ENCODE measurements around the gene WDR72.
A peak's percentile ranks its signal among the peaks of the same experiment; 100 is the strongest.
"Not testable (repeated sequence)": the region's sequence is repeated elsewhere in the genome, so short reads cannot be mapped to it uniquely, and the experiment has no call there.

The WDR72 gene

DNA sequence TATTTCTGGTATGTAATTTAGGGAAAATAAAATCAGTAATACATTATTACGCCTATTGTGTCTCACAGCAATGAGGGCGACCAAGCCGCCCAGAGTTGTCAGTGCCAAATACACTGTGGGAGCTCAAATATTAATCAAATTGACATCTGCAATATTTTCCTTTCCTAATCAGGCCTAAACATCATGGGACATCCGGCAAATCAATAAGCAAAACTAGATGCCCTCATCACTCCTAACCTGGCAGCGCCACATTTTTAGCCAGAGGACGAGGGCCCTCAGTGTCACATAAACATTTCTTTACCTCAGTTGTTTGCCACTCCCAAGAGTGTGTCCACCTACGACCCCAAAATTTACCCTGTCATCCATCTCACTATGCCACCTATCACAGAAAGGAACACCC is 64.1 kb downstream of the WDR72 start:
- no peak for DNase-seq

DNA sequence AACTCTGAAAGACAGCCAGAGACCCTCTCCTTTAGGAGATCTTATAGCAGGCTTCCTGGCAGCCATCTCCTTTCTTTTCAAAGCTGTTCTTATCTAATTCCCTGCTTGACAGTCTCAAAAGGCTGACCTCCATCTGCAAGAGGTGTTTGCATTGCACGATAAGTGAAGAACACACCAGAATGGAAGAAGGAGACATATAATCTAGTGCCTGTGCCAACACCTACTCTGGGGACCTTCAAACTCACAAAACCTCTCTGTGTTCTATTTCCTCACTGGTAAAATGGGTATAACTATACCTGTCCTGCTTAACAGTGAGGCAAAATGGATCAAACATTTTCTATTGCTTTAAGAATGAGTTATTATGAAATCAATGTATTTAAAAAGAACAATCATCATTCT is 65.0 kb downstream of the WDR72 start:
- no peak for DNase-seq

DNA sequence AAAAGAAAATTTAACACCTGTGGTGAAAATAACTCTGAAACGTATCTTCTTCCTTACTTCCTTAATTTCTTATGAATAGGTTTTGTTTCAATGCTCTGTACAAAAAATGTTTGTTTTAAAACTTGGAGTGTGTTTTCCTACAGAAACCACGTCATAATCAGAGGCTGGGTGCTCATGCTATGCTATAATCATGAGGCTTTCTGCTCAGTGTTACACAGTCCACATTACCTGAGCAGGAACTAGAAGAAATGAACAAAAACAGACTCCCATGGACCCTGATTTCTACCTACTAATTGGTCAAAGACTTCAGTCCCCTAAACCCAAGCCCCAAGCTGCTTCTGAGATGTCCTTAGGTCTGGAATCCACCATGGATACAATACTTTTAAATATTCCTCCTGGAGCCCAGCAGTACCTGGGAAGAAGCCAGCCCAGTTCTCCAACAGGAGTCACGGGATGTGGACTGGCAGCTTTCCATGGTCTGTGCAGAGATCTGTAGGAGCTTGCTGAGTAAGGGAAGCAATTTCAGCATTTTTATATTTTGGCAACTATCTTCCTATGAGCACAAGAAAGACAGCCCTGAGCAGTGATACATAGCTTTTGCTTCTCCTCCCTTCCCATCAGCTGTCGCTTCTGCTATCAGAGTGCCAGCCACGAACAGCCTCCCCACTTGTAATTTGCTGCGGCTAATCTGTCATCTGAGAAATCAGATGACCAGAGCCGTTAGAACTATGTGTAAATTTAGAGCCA is 65.6 kb downstream of the WDR72 start:
- DNase-seq = peak; percentile 62

DNA sequence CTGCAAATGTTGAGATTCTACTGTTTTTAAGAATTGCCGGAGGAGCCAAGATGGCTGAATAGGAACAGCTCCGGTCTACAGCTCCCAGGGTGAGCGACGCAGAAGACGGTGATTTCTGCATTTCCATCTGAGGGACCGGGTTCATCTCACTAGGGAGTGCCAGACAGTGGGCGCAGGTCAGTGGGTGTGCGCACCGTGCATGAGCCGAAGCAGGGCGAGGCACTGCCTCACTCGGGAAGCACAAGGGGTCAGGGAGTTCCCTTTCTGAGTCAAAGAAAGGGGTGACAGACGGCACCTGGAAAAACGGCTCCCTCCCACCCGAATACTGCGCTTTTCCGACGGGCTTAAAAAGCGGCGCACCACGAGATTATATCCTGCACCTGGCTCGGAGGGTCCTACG is 75.3 kb downstream of the WDR72 start:
- DNase-seq = not testable (repeated sequence)

DNA sequence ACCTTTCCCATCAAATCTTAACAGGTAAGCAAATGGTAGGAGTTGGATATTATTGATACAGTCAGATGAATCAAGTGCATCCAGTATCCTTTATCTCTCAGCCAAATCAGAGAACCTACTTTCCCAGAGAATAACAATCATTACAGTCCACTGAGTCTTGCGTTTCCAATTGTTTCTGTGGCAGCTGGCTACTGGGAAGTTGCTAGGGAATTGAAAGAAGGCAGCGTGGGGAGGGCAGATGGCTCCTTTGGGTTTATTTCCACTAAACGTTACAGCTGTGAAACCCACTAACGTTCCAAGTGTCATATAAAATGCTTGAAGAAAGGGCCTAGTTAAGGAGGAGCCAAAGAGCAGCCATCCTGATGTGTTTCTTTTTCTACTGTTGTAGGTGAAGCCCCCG is 78.4 kb downstream of the WDR72 start:
- no peak for DNase-seq

DNA sequence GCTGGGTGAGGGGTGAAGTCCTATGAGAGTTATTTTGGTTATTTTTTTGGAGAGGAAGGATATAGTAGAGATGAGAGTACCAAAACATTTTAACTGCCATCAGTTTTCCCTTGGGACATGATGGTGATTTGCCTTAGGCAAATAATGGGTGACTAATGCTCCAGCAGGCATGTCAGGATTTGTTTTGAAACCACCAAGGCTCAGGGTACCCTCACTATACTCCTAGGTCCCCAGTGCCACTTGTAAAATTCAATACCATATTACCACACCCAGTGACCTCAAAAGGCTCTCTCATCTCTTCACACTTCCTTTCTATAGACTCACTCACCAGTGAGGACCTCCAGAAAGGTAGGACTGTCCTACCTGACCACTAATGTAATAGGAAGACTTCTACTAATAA is 83.6 kb downstream of the WDR72 start:
- DNase-seq = no peak

DNA sequence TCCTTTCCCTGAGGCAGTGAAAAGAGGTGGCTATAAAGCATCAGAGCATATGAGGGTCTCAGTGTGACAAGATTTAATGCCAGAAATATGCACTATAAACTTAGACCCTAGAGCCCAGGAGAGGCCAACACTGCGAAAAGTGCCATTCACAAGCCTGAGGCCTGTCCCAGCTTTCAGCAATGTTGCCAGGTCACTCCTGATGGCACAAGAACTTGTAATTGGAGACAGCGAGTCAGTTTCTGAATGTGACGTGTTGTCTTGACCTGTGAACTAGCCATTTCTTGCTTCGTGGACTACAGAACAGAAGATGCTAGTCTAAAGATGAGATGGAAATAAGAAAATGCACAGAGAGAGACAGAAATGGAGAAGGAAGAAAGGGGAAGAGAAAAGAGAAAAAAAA is 87.9 kb downstream of the WDR72 start:
- DNase-seq = no peak

DNA sequence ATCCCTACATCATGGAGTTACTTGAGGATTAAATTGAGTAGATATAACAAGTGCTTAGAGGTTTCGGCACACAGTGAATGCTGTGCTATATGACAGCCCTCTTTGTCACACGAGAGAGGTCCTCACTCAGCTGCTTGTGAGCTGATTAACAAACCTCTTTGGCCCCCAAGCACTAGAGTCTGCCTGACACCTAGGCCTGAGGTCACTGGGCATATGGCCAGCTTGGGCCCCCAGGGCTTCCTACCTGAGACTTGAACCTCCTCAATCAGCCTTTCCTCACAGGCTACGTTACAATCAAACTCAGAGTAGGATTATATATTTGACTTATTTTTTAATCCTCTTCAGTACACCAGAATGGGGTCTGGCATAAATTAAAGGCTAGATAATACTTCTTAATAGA is 88.8 kb downstream of the WDR72 start:
- DNase-seq = no peak

DNA sequence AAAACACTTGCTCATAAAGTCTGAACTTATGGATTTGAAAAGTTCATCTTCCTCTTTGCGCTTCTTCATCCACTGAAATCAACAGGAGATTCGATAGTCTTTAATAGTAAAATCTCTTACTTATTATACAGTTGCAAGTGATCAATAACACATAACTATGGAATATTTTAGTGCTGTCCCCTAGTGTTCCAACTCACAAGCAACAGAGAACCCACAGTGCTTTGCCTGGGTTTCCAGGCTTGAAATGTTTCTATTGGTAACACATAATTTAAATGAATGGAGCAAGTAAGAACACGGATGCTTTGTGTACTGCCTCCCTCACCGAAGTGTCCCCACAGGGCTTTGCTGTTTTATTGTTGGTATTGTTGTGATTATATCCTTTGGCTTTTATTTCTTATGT is 93.5 kb downstream of the WDR72 start:
- DNase-seq = no peak

DNA sequence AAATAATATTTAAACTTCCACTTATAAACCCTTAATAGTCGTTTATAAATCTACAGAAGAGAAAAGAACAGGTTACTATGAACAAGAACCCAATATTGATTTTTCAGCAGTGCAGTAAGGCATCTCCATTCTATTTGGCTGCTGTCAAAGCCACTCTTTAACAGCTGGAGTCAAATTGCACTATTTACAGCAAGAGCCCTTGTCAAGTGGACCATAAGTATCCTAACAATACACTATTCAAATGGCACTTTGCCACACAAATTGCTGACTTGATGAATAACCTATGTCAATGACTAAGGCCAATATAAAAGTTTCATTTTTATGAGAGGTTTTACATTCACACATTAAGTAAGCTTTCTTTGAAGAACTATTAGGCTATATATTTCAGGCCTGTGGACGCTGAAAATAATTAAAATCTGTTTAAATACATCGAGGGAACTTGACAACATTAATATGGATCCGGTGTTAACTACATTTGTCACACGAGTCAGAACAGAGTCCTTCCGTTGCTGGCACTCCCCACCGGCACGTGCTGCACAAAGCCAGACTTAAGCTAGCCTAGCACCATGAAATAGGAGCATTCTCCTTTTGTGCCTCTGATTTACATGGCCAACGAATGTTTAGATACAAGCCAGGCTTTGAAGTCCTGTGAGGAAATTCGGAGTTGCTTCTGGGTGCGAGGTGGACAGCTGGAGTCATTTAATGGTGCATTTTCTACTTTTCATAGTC is 100.5 kb downstream of the WDR72 start:
- no peak for DNase-seq

DNA sequence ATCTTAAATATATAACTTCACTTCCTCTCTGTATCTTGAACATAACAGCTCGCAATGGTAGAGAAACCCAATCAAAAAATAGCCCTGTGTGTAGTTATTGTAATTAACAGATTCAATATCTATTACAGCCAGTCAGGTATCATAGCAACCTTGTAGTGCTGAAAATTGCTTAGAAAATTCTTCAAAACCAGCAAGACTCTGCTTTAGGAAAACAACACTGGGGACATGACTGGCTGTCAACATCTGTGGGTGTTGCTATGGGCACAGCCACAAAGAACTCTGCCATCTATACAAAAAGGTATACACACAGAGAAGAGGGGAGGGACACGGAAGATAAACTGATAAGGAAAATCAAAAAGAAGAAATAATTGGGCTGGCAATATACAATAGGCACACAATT is 101.2 kb downstream of the WDR72 start:
- no peak for DNase-seq

DNA sequence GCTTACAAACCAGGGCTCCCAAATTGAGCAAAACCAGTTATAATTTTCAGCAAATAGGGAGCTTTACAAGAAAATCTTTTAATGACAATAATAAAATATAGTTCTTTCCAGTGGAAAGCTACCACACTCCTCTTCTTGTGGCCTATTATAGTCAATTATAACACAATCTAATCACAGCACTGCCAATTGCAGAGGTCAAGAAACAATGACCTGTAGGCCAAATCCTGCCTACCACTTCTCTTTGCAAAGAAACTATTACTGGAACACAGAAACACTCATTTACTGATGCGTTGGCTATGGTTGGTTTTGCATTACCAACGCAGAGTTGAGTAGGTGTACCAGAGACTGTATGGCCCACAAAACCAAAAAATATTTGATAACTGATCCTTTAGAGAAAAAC is 110.5 kb downstream of the WDR72 start:
- DNase-seq = no peak

DNA sequence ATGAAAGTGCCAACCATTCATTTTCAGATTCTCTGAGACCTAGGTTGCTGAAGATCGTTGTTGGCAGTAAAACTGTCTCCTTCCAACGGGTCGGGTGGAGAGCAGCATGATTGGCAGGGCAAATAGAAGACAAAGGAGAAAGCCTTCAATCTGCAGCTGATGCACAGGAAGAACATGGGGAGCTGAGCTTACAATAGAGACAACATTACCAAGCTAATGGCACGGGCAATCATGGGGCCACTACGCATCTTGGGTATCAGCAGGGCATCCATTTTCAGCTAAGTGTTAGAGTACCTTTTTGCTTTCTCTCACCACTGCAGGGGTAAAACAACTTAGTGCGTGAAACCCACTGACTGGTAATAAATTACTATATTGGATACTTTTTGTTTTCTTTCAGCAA is 114.8 kb downstream of the WDR72 start:
- no peak for DNase-seq

DNA sequence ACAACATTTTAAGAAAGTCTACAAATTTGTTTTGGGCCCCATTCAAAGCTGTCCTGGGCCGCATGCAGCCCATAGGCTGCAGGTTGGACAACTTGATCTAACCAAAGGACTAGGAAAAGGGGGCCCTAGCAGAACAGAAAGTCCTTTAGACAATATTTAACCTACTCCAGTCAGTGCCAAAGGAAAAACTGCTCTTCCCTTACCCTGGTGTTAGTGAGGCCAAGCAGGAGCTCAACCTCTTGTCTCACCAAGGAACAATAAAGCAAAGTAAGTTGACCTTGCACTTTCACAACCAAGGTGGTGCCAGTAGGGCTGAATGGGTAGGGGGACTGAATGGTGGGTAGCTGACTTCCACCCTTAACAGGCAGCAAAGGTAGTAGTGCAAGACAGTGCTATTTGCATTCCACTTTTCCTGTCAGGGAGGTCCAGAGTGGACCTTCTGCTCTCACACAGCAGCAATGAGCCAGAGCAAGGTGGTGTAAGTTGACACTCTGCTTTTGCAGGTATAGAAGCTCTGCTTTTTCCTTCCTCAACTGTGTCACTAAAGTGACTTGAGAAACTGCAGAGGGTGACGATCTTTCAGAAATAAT is 124.9 kb downstream of the WDR72 start:
- no peak for DNase-seq

DNA sequence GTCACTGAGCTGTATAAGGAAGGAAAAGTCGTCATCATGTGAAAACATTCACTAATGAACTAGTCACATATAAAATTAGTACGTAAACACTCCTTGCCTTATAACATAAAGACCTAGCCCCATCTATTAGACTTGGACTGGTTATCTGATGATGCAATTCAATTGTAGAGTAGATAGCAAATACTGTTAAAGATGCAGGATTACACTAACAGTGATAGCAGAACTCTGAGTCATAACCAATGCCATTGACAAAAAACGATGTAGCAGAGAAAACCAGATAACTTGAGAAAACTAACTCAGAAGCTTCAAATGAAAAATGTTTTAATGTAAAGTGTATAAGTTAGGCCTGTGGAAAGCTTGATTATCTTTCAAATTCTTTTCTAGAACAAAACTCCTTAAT is 132.2 kb downstream of the WDR72 start:
- peak; percentile 51 for DNase-seq

DNA sequence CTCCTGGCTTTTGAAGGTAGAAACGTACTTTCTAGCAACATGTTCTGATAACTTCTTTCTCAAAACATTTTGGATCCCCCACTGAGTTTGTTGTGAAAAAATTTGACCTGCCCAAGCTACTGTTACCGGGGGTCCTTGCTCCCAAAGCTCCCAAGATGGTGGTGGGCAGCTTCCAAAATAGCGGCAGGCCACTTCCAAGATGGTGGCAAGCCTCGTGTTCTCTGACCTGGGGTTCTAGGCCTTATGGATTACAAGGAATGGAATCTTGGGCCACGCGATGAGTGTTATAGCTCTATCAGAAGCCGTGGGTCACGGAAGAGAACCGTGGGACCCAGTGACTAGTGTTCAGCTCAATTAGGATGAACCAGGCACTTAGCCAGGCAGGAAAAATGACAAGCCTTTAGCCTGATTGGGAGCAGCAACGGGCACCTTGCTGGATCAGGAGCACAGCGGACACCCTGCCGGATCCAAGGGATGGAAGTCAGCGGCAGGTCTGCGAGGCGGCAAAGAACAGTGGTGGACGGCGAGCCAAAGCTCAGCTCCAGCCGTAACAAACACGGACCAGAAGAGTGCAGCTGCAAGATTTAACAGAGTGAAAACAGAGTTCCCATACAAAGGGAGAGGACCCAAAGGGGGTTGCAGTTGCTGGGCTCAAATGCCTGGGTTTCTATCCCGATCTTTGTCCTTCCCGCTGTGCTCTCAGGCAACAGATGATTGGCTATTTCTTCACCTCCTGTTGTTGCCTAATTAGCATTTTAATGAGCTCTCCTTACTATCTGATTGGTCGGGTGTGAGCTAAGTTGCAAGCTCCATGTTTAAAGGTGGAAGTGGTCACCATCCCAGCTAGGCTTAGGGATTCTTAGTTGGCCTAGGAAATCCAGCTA is 133.3 kb downstream of the WDR72 start:
- DNase-seq = no peak

DNA sequence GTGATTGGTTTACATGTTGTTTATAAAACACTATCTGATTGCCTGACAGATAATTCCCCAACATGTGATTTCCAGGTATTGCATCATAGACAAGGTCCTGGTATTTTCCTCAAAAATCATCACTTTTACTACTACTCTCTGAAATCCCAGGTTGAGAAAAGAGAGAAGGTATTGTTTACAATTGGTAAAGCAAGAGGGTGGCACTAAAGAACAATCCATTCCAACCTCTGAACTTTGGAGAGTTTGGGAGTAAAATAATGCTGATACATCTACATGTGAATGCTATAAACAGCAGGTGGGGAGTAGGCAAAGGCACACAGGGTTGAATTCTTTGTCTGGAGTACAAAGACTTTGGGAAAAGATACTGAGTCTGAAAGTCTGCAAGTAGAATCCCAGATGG is 134.2 kb downstream of the WDR72 start:
- no peak for DNase-seq

DNA sequence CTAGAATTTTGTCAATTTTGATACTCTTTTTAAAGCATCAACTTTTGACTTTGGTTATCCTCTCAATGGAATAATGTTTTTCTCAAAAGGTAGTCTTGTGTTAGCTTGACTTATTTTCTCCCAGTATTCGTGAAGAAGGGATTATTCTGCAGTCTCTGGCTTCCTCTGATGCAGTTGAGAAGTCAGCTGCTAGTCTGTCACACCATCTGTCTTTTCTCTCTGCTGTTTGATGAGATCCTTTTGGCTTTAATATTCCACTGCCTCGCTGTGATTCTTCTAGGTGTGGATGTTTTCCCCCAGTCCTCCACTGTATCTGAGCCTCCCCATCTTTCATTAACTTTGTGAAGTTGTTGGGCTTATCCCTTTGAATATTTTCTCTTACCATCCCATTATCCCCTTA is 141.0 kb downstream of the WDR72 start:
- DNase-seq = no peak

DNA sequence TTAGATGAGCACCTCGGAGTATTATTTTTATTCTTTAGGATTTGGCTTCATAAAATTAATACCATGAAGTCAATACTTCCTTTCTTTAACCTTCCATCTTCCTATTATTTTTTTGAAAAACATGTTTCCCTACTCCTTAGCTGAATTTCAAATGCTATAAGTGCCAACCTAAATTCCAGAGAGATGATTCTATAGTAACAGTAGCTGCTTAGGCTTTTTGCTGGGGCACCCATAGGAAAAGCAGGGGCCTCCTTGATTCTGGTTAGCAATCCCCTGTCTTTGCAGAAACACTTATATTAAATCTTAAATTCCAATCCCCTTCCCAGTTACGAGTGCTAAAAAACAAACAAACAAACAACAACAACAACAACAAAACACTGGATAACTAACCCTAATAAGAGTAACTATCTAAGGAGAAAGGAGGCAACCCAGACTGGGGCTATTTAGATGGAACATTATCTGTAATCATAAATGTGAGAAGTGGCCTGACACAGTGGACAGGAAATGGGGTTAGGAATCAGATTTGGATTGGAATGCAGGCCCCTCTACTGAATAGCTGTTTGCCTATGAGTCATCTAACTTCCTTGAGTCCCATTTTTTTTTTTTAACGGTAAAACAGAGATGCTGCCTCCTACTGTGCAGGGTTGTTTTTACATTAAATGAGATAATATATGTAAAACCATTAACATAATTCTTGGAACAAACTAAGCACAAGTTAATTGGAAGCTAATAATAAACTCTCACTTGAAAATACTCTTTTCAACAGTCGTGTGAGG is 148.1 kb downstream of the WDR72 start:
- peak; percentile 81 for DNase-seq

DNA sequence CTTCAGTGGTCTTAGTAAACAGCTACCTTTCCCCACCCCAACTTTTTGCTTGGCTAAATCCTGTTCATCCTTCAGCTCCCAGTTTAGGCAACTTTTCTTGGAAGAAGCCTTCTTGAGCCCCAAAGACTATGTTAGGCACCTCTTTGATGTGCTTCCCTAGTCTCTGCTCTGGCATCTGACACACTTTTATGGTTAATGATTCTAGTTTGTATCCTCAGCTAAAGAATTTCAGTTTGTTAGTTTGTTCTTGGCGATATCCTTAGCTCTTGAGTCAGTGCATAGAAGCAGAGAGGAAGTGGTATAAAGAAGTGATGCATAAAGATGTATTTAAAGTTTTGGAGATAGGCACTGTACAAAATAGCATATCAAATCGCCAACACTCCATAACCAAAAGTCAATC is 168.4 kb downstream of the WDR72 start:
- no peak for DNase-seq

DNA sequence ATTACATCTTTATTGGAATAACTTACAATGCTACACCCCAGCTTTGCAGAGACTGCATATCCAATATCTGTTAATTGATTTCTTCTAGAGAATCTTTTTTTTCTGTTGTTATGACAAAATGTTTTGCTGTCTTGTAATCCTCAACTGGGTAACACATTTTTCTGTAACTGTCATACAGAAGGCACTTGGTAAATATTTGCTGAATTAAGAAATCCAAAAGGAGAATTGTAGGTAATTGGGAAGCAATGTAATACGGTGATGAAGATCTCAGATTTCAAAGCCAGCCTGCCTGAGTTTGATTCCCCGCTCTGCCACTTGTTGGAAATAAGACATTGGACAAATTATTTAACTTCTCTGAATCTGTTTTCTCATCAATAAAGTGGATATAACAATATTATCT is 169.1 kb downstream of the WDR72 start:
- DNase-seq = no peak

DNA sequence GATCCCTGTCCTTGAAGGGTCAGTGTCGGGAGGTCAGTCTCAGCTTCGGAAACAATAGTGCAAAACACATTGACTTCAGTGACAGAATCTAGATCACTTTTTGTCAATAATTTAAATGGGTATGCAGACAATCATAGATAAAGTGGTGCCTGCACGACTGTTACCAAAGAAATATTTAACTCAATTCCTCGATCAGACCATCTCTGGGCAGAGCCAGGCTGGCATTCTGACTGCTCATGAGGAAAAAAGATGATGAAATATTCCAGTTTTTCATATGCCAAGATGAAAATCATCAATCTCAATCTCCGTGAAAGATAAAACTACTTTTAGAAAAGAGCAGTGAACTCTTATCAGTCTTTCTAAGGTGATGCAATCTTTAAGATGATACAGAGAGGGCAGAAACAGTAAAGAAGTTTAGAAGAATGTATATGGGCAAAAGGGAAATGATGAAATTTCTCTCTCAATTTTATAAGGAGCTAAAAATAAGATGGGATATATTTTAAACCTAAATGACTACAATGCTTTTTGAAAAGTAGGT is 169.9 kb downstream of the WDR72 start:
- DNase-seq = peak; percentile 86
